ENCODE measurements around the gene DTNB. TPM values are rescaled to one million over a fixed set of nuclear protein-coding genes. Genes with fewer than 3 reads are reported as not detected.

The DTNB gene
- total and polyA plus RNA-seq, 10 of the 15 experiments (the other 5 are each of a cell fraction or from before 2014, with no cell fraction given) = 4.5 to 30.6 (median 11.9) TPM

DNA sequence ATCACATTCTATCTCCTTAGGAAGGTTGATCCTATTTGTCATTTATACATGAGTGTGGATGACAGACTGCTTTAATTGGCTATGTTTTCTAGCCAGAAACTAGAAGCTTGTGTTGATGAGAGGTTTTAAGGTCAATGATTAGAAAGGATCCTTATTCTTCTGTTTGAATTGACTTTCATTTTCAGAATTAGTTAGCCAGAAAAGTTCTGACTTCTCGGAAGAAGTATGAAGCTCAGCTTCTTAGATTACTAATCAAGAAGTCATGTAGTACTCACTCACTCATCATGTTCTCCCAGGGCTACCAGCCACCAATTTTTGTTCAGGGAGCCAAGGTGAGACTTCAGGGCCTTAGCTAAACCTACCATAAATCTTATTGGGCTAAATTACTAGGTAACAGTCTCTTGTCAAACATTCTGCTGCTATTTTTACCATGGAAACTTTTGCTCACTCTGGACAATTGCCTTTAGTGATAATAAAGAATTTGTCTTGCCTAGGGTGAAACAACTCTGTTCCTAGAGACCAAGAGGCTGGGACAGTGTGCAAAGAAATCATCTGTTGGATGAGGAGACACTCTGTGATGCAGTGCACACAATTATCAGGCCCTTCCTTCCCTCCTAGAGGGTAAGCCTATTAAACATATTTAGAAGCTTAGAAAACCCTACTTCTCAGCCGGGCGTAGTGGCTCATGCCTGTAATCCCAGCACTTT is 220.0 kb downstream of the DTNB start (continued):
- TF ChIP-seq SMAD1 (IDR thresholded peaks at IDR 0.05; ENCODE audit: low read depth, partially characterized antibody) = no peak
- TF ChIP-seq SIN3A (IDR thresholded peaks at IDR 0.05; ENCODE audit: low read depth, low read length) = no peak
- TF ChIP-seq MEF2B (IDR thresholded peaks at IDR 0.05; ENCODE audit: partially characterized antibody, poor library complexity, severe bottlenecking) = peak; percentile 14
- TF ChIP-seq CEBPB (IDR thresholded peaks at IDR 0.05; ENCODE audit: borderline replicate concordance in 1 of 2, low read depth in 2 of 2, low read length in 2 of 2) = no peak
- TF ChIP-seq SMC3 (IDR thresholded peaks at IDR 0.05; ENCODE audit: borderline replicate concordance, low read length) = 0 out of 2 replicates have a peak, but pooled peaks have one; percentile 12
- TF ChIP-seq ETV6 (conservative IDR thresholded peaks at IDR 0.05 in 1 of 2, IDR thresholded peaks at IDR 0.05 in 1 of 2; ENCODE audit: borderline replicate concordance in 1 of 2, low read depth in 1 of 2) = no peak
- TF ChIP-seq CREB1 (IDR thresholded peaks at IDR 0.05; ENCODE audit: low read depth) = no peak
- TF ChIP-seq RCOR1 (conservative IDR thresholded peaks at IDR 0.05; ENCODE audit: low read depth, low read length) = no peak
- no peak for TF ChIP-seq TCF12 (IDR thresholded peaks at IDR 0.05; ENCODE audit: low read depth, low read length)
- no peak for TF ChIP-seq HDAC2 (IDR thresholded peaks at IDR 0.05)
- TF ChIP-seq ASH2L (IDR thresholded peaks at IDR 0.05; ENCODE audit: borderline replicate concordance, low read depth) = no peak
- TF ChIP-seq IRF4 (IDR thresholded peaks at IDR 0.05; ENCODE audit: low read depth, low read length) = peak; percentile 40; the same call in 1 of the 2 replicates
- TF ChIP-seq RAD21 (IDR thresholded peaks at IDR 0.05; ENCODE audit: insufficient read depth, low read depth, low read length) = no peak
- no peak for TF ChIP-seq CHD2 (IDR thresholded peaks at IDR 0.05; ENCODE audit: borderline replicate concordance, low read depth, low read length)
- no peak for TF ChIP-seq GABPA (IDR thresholded peaks at IDR 0.05; ENCODE audit: low read depth)
- TF ChIP-seq, protein P1, sequence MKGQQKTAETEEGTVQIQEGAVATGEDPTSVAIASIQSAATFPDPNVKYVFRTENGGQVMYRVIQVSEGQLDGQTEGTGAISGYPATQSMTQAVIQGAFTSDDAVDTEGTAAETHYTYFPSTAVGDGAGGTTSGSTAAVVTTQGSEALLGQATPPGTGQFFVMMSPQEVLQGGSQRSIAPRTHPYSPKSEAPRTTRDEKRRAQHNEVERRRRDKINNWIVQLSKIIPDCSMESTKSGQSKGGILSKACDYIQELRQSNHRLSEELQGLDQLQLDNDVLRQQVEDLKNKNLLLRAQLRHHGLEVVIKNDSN (IDR thresholded peaks at IDR 0.05; ENCODE audit: borderline replicate concordance, extremely low read length, insufficient read depth, low read depth, low read length) = no peak
- TF ChIP-seq, protein P2, sequence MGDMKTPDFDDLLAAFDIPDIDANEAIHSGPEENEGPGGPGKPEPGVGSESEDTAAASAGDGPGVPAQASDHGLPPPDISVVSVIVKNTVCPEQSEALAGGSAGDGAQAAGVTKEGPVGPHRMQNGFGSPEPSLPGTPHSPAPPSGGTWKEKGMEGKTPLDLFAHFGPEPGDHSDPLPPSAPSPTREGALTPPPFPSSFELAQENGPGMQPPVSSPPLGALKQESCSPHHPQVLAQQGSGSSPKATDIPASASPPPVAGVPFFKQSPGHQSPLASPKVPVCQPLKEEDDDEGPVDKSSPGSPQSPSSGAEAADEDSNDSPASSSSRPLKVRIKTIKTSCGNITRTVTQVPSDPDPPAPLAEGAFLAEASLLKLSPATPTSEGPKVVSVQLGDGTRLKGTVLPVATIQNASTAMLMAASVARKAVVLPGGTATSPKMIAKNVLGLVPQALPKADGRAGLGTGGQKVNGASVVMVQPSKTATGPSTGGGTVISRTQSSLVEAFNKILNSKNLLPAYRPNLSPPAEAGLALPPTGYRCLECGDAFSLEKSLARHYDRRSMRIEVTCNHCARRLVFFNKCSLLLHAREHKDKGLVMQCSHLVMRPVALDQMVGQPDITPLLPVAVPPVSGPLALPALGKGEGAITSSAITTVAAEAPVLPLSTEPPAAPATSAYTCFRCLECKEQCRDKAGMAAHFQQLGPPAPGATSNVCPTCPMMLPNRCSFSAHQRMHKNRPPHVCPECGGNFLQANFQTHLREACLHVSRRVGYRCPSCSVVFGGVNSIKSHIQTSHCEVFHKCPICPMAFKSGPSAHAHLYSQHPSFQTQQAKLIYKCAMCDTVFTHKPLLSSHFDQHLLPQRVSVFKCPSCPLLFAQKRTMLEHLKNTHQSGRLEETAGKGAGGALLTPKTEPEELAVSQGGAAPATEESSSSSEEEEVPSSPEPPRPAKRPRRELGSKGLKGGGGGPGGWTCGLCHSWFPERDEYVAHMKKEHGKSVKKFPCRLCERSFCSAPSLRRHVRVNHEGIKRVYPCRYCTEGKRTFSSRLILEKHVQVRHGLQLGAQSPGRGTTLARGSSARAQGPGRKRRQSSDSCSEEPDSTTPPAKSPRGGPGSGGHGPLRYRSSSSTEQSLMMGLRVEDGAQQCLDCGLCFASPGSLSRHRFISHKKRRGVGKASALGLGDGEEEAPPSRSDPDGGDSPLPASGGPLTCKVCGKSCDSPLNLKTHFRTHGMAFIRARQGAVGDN (IDR thresholded peaks at IDR 0.05) = 0 out of 2 replicates have a peak, but pooled peaks have one; percentile 25
- TF ChIP-seq CBX5 (IDR thresholded peaks at IDR 0.05; ENCODE audit: low read depth) = no peak
- TF ChIP-seq EP300 (IDR thresholded peaks at IDR 0.05; ENCODE audit: borderline replicate concordance in 1 of 2, control insufficient read depth in 1 of 2, low read depth in 2 of 2, low read length in 2 of 2) = no peak
- TF ChIP-seq, protein P3, sequence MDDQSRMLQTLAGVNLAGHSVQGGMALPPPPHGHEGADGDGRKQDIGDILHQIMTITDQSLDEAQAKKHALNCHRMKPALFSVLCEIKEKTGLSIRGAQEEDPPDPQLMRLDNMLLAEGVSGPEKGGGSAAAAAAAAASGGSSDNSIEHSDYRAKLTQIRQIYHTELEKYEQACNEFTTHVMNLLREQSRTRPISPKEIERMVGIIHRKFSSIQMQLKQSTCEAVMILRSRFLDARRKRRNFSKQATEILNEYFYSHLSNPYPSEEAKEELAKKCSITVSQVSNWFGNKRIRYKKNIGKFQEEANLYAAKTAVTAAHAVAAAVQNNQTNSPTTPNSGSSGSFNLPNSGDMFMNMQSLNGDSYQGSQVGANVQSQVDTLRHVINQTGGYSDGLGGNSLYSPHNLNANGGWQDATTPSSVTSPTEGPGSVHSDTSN (IDR thresholded peaks at IDR 0.05; ENCODE audit: insufficient replicate concordance, low read depth, low read length) = no peak
- TF ChIP-seq SUPT20H (IDR thresholded peaks at IDR 0.05; ENCODE audit: borderline replicate concordance, control insufficient read depth, low read depth, low read length) = no peak
- peak; percentile 81 for TF ChIP-seq JUNB (IDR thresholded peaks at IDR 0.05)
- TF ChIP-seq HDGF (IDR thresholded peaks at IDR 0.05) = 0 out of 2 replicates have a peak, but pooled peaks have one; percentile 48
- no peak for TF ChIP-seq ZNF274 (IDR thresholded peaks at IDR 0.05; ENCODE audit: insufficient read depth, insufficient read length)

Data from GM12878 (cell line).